AG08395 (cell line): ENCODE results near the gene FN1.

ENCODE experiments used
- DNase-seq: peaks from one replicate; pipeline ENCODE4 v3.0.0; 2012; ENCODE audit warnings: mixed read lengths, low spot score

FN1 gene

GRCh38 chr2:215383652-215384279 lies 52.1 kb downstream of the FN1 start:
- DNase-seq, result no peak

- no peak for DNase-seq
Measured at GRCh38 chr2:215382480-215382879, 53.4 kb downstream of the FN1 start.

GRCh38 chr2:215382011-215382410 lies 53.9 kb downstream of the FN1 start:
- DNase-seq, result no peak

GRCh38 chr2:215380699-215381098 lies 55.2 kb downstream of the FN1 start:
- no peak for DNase-seq

GRCh38 chr2:215379948-215380347 lies 55.9 kb downstream of the FN1 start:
- DNase-seq, result no peak

GRCh38 chr2:215379039-215379438 lies 56.8 kb downstream of the FN1 start:
- no peak for DNase-seq

GRCh38 chr2:215378045-215378444 lies 57.8 kb downstream of the FN1 start:
- no peak for DNase-seq

- no peak for DNase-seq
Measured at GRCh38 chr2:215377283-215377682, 58.6 kb downstream of the FN1 start.

GRCh38 chr2:215376103-215376780 lies 59.6 kb downstream of the FN1 start:
- no peak for DNase-seq

GRCh38 chr2:215375467-215375830 lies 60.4 kb downstream of the FN1 start:
- no peak for DNase-seq

- no peak for DNase-seq
Measured at GRCh38 chr2:215374642-215375466, 61.0 kb downstream of the FN1 start.

- DNase-seq, result no peak
Measured at GRCh38 chr2:215374002-215374401, 61.9 kb downstream of the FN1 start.

- no peak for DNase-seq
Measured at GRCh38 chr2:215372968-215373649, 62.8 kb downstream of the FN1 start.

- DNase-seq, result no peak
Measured at GRCh38 chr2:215371915-215372897, 63.7 kb downstream of the FN1 start.

GRCh38 chr2:215370112-215370965 lies 65.5 kb downstream of the FN1 start:
- no peak for DNase-seq

GRCh38 chr2:215369181-215369760 lies 66.6 kb downstream of the FN1 start:
- DNase-seq, result no peak

- DNase-seq, result no peak
Measured at GRCh38 chr2:215368493-215368809, 67.4 kb downstream of the FN1 start.

- DNase-seq, result peak; percentile 50
Measured at GRCh38 chr2:215367662-215368492, 68.0 kb downstream of the FN1 start.

GRCh38 chr2:215366440-215367032 lies 69.3 kb downstream of the FN1 start:
- DNase-seq, result no peak
